GF-D8 (cell line): Measurements from ENCODE around the gene USP36.

ENCODE experiments used
- DNase-seq: peaks from one replicate; lab custom pipeline; 2025; lab: John Stamatoyannopoulos, UW

The USP36 gene

DNA sequence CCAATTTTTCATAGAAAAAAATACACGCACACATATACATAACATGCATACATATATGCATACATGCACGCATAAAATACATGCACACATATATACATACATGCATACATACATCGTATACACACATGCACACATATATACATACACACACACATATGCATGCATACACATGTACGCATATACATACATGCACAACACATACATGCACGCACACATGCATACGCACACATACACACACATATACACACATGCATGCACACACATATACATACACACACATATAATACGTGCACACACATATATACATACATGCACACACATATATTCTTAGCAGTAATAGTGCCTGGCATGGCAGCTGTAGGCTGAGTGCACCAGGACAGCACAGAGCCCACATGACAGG, 24.9 kb downstream of the USP36 start:
- no peak for DNase-seq

GRCh38 chr17:78812855-78813254, 27.8 kb downstream of the USP36 start:
- no peak for DNase-seq

DNA sequence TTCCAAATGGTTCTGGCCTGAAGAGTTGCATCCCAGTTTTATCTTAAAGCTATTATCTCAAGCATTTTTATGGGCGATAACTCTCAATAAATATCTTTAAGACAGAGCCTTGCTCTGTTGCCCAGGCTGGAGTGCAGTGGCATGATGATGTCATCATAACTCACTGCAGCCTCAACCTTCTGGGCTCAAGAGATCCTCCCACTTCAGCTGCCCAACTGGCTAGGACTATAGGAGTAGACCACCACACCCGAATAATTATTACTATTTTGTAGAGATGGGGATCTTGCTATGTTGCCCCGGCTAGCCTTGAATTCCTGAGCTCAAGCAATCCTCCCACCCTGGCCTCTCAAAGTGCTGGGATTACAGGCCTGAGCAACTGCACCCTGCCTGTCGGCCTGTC, 32.5 kb downstream of the USP36 start:
- DNase-seq: no peak

- DNase-seq: no peak
These were observed 34.2 kb downstream of the USP36 start for GRCh38 chr17:78806451-78806850.

- no peak for DNase-seq
These were observed 35.3 kb downstream of the USP36 start for GRCh38 chr17:78805301-78805700.

DNA sequence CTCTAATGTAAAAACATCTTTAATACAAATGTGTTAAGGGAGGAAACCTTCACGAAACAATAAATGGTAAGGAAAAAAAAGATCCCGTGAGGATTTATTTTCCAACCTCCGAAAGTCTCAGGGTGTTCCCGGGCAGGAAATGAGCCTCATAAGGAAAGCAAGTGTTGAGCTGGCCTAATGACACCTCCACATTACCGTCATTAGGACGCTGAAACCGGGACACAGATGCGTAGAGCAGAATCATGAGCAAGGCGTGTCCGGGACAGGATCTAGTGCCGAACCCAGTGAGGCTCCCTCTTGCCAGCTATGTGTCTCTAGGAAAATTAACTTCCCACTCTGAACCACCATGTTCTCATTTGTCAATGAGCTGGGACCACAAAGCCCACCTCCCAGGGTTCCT, 35.8 kb downstream of the USP36 start:
- DNase-seq: no peak

DNA sequence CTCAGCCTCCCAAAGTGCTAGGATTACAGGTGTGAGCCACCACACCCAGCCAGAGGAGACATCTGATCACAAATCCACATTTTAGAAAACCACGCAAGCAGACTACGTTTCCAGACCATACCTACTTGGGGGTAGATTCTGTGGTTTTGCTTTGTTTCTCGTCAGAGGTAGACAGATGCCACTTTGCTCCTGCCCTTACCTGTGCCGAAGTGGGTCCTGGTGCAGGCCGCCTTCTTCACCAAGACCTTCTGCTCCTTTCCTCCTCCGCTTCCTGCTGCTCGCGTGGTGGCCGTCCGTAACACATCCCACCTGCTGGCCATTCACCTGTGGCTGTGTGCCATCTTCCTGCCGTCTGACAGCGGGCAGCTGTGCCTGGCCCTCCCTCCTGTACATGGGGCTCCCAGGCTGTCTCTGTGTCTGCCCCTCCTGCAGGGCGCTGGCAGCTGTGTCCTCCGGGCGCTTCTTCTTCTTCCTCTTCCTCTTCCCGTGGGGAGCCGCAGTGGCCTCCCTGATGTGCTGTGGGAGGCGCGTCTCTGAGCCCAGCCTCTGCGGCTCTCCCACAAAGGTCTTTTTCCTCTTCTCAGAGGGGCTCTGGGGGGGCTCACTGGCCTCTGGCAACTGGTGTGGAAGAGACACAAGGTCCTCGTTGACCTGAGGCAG, 37.3 kb downstream of the USP36 start:
- DNase-seq: peak; percentile 5

GRCh38 chr17:78802459-78802858, 38.2 kb downstream of the USP36 start:
- DNase-seq: no peak

GRCh38 chr17:78802008-78802407, 38.6 kb downstream of the USP36 start:
- DNase-seq: no peak

- DNase-seq: no peak
These were observed 40.3 kb downstream of the USP36 start for GRCh38 chr17:78800132-78800931.

DNA sequence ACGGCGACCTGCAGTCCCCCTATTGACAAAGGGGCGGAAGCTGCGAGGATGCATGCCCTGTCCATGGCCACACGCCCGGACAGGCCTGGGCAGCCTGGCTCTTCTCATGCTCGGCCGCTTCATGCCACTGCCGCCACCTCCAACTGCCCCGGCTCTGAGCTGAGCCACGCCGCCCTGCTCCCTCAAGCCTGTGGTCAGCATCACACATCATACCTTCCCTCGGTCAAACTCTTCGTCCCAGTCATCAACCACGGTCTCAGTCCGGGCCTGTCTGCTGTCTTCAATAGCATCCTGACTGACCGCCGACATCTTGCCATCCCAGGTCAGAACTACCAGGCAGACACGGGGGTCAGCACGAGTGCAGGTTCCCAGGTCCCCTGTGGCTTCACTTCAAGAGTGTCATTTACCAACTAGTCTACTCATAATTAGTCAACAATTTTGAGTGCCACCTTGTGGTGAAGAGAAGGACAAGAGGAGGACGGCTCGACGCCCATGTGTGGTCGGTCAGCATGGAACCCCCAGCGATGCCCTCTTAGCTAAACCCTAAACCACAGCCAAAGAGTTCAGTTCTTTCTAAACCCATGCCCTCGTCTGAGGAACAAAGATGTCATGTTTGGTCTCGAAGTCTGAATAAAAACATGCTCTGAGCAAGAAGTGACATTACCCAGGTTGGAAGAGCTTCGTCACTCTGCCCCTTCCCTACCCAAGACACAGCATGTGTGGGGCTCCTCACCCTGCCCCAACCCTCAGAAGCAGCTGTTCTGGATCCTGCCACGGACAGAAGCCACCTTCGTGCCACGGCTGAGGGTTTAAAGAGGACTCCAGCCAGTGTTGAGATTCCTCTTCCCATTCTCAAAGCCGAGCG, 41.7 kb downstream of the USP36 start:
- DNase-seq: no peak

GRCh38 chr17:78797691-78798585, 42.7 kb downstream of the USP36 start:
- no peak for DNase-seq

DNA sequence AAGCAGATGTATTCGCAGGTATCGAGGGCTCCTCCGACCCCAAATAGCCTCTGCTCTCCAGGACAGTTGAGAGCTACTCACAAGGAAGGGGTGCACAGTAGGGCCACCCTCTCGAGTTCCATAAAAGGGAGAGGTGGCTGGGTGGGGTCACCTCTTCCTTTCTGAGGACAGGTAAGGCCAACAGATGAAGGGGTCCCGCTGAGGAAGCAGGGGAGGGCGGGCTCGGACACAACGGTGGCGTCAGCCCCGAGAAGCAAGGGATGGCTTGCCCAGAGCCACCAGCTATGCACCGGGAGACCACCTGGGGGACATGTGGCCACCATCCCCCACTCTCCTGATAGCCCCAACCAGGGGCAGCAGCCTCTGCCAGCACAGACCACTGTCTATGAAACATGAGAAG, 43.4 kb downstream of the USP36 start:
- DNase-seq: no peak

DNA sequence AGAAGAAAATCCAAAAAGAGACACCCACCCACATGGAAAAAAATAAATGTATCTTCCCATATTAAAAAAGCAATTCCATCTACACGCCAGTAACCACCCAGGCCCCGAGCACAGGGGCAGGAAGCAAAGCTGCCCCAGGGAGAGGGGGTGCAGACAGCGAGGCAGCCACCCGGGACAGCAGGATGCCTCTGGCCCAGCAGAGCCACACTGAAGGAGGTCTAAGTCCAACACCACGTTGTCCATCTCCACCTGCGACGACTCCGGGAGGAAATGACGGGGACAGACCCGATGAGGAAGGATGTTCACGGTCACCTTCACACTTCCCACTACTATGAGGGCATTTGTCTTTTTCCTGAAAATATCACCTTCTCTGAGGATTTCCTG, 44.1 kb downstream of the USP36 start:
- DNase-seq: no peak

- DNase-seq: no peak
These were observed 44.6 kb downstream of the USP36 start for GRCh38 chr17:78795861-78796516.

DNA sequence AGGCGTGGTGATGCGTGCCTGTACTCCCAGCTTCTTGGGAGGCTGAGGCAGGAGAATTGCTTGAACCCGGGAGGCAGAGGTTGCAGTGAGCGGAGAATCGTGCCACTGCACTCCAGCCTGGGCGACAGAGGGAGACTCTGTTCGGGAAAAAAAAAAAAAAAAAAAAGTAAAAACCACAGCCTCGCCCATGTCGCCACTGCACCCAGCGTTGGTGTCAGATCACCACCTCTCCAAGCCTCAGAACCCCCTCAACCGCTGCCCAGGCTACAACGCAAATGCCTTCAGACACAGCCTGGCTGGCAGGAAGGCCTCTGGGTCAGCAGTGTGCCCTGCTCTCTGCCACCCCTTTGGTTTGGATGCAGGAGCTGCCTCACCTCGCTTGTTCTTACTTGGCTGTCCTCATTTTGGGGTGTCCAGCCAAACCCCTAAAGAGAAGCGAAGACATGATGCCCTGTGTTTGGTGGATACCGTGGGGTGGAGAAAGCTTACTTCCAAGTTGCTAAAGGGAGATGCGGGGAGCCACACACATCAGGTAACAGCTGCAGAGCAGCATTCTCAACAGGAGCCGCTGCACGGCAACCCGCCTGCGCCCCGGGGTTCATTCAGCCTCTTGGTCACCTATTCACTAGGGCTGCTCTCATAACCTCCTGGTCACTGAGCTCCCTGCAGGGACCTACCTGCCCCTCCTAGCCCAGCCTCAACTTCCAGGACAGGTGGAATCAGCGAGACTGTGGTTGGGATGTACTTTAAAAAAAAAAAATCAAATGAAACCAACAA, 45.6 kb downstream of the USP36 start:
- no peak for DNase-seq

DNA sequence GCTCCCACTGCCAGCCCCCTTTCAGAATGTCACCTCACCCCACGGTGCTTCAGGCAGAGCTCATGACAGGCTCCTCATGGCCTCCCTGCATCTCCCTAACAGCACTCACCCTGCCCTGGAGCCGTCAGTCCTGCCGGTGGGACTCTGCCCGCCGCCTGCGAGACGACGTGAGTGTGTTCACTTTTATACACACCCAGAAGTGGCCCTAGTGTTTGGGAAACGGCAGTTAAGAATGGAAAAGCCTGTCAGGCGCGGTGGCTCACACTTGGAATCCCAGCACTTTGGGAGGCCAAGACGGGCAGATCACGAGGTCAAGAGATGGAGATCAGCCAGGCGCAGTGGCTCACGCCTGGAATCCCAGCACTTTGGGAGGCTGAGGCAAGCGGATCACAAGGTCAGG, 46.2 kb downstream of the USP36 start:
- no peak for DNase-seq

- DNase-seq: no peak
These were observed 46.6 kb downstream of the USP36 start for GRCh38 chr17:78793968-78794367.

DNA sequence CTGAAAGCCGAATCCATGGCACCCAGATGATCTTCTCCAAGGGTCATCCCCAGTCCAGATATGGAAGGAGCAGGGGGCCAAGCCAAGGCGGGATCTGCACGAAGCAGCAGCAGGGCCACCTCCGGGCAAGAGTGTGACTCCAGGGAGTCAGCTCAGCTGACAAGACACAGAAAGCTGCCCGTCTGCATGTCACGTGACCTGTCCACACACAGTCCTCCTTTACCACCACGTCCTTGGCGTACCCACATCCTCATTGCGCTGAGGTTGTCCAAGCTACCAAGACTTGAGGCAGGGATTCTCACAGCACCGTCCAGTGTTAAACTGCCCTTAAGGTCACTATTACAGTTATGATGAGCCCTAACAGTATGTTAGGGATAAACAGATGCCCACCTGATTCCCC, 47.2 kb downstream of the USP36 start:
- no peak for DNase-seq
